NB4 (cell line): Measurements from ENCODE around the gene DGKH.

Experiments
- DNase-seq: peaks from one replicate; pipeline ENCODE4 v3.0.0; 2010; ENCODE audit warnings: low read depth
- H3K4me3 ChIP-seq: one replicate; pipeline ENCODE4 v1.5.1; 2011; ENCODE audit warnings: mild to moderate bottlenecking, low read depth, low read length, moderate library complexity
- MAX ChIP-seq: IDR thresholded peaks from 2 replicates; pipeline ENCODE4 v1.6.1; 2011; ENCODE audit warnings: low read depth, low read length
- MYC ChIP-seq: IDR thresholded peaks from 2 replicates; pipeline ENCODE4 v1.6.1; 2011; ENCODE audit warnings: low read depth, low read length
- POLR2A ChIP-seq: IDR thresholded peaks from 2 replicates; pipeline ENCODE4 v1.6.1; 2011; ENCODE audit warnings: mild to moderate bottlenecking; ENCODE audit not compliant: insufficient read length; ENCODE audit errors: extremely low read depth
- TF ChIP-seq, protein P1 (sequence below): IDR thresholded peaks from one replicate; pipeline ENCODE4 v1.5.1; 2012; ENCODE audit warnings: low read depth, low read length

The DGKH gene

DNA sequence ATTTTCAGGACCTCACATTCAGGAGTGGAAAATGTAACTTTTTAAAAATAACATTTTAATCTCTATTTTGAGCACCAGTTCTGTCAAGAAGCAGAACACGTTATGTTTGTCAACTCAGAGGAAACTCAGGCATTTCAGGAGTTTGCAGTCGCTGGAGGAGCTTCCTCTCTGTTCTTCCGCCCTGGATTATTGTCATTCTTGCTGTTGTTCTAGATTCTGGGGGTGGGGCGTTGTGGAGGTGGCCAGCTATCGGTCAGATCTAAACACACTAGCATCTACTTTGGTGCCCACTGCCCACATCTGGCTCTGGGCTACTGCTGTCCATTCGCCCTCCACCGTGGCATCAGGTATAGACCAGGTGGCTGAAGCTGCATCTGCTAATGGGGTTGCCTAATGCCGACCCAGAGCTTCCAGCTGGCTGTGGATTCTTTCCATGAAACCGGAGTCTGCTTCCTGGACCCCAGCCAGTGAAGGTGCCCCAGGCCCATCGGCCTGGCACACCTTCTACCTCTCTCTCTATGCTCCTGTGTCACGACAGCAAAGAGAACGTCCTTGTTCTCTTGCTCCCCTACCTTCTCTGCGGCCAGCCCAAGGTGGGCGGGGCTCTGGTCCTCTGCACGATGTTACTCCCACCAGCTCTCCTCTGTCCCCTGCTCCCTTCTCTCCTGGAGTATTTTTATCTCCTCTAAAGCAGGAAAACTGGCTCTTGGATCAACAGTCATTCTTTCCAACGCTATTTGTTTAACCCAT is 36.7 kb upstream of the DGKH start:
- no peak overlapping the region for H3K4me3 ChIP-seq
- TF ChIP-seq, protein P1, sequence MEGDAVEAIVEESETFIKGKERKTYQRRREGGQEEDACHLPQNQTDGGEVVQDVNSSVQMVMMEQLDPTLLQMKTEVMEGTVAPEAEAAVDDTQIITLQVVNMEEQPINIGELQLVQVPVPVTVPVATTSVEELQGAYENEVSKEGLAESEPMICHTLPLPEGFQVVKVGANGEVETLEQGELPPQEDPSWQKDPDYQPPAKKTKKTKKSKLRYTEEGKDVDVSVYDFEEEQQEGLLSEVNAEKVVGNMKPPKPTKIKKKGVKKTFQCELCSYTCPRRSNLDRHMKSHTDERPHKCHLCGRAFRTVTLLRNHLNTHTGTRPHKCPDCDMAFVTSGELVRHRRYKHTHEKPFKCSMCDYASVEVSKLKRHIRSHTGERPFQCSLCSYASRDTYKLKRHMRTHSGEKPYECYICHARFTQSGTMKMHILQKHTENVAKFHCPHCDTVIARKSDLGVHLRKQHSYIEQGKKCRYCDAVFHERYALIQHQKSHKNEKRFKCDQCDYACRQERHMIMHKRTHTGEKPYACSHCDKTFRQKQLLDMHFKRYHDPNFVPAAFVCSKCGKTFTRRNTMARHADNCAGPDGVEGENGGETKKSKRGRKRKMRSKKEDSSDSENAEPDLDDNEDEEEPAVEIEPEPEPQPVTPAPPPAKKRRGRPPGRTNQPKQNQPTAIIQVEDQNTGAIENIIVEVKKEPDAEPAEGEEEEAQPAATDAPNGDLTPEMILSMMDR = no peak
- DNase-seq = no peak

DNA sequence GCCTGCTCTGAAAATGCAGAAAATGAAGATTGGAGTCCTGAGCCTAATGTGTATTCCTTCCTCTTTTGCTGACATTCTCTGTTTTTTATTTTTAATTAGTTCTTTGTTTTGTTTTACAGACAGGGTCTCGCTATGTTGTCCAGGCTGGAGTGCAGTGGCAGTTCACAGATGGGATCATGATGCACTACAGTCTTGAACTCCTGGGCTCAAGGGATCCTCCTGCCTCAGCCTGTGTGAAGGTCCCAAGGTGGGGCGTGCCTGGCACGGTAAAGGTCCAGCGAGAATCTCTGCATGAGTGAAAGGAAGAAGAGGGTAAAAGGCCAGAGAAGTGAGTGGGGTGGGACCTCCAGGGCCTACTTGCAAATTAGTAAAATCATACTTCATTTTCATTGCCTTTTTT is 34.3 kb upstream of the DGKH start:
- no peak for TF ChIP-seq MYC
- TF ChIP-seq, protein P1 = no peak
- TF ChIP-seq MAX = no peak
- TF ChIP-seq POLR2A = no peak
- no peak overlapping the region for H3K4me3 ChIP-seq
- no peak for DNase-seq

- TF ChIP-seq MAX (no peak), POLR2A (no peak), MYC (no peak)
- TF ChIP-seq, protein P1 = no peak
- H3K4me3 ChIP-seq = no peak overlapping the region
- no peak for DNase-seq
Observed at GRCh38 chr13:42017264-42017663, 31.2 kb upstream of the DGKH start.

DNA sequence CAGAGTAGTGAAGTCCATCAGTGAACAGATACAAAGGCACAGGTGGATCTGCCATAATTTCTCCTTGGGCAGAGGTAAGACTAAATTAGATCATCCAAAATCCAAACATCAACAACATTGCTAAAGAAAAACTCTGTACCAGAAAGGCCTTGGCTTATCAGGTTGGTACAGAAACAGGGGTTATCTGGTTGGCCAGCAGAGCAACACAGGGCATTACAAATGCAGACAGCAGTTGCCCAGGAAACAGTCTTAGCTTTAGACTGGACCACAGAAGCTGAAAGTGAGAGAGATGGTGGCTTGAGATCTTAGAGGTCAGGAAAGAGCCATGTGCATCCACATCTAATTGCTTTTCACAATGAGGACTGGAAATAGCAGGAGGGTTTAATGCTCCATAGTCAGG is 26.6 kb upstream of the DGKH start:
- no peak for DNase-seq
- H3K4me3 ChIP-seq = no peak overlapping the region
- TF ChIP-seq POLR2A (no peak), MAX (no peak), MYC (no peak)
- TF ChIP-seq, protein P1 = no peak

DNA sequence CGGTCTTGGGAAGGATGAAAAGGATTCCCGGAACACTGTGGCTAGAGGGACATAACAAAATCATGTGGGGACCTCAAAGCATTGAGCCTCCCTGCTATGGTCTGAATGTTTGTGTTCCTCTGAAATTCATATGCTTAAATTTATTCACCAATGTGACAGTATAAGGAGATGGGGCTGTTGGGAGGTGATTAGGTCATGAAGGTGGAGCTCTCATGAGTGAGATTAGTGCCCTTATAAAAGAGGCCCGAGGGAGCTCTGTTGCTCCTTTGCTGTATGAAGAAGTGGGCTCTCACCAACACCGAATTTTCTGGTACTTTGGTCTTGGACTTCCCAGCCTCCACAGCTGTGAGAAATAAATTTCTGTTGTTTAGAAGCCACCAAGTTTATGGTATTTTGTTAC is 26.1 kb upstream of the DGKH start:
- TF ChIP-seq, protein P1 = no peak
- TF ChIP-seq POLR2A (no peak), MYC (no peak), MAX (no peak)
- DNase-seq = no peak
- no peak overlapping the region for H3K4me3 ChIP-seq
